OCI-LY3 (cell line): ENCODE results near the gene MATN1.

ENCODE experiments used
- H2AFZ ChIP-seq: fragments of 200-600, 300-600 bp; shearing (Covaris generic); 2 replicates; pipeline ENCODE4 v1.6.0; 2014; ENCODE audit warnings: antibody characterized with exemption, low read depth, low read length
- H3K27ac ChIP-seq: fragments of 200-600, 300-600 bp; sonication (generic); 2 replicates; pipeline ENCODE4 v1.5.1; 2014; ENCODE audit warnings: mild to moderate bottlenecking, low read length, moderate library complexity, mixed read lengths
- H3K27me3 ChIP-seq: fragments of 200-600, 300-600 bp; sonication (generic); 2 replicates; pipeline ENCODE4 v1.6.1; 2014; ENCODE audit warnings: low read depth, low read length, mixed read lengths
- H3K36me3 ChIP-seq: fragments of 200-600, 300-600 bp; sonication (generic); replicated peaks from 2 replicates; pipeline ENCODE3; 2014; ENCODE audit warnings: low read depth, low read length, mixed read lengths
- H3K4me1 ChIP-seq: fragments of 300-600, 200-600 bp; sonication (generic); 2 replicates; pipeline ENCODE4 v1.6.1; 2014; ENCODE audit warnings: low read length, mixed read lengths
- H3K4me2 ChIP-seq: fragments of 200-600, 300-600 bp; sonication (generic); 2 replicates; pipeline ENCODE4 v1.6.1; 2014; ENCODE audit warnings: low read length, mixed read lengths
- H3K4me3 ChIP-seq: fragments of 300-600, 200-600 bp; sonication (generic); 2 replicates; pipeline ENCODE4 v1.5.1; 2014; ENCODE audit warnings: antibody characterized with exemption, mild to moderate bottlenecking, low read length, moderate library complexity
- H3K79me2 ChIP-seq: fragments of 300-600, 200-600 bp; shearing (Covaris generic); 2 replicates; pipeline ENCODE4 v1.6.1; 2014; ENCODE audit warnings: mild to moderate bottlenecking, low read length, mixed read lengths
- H3K9ac ChIP-seq: fragments of 300-600, 200-600 bp; shearing (Covaris generic); 2 replicates; pipeline ENCODE4 v1.6.0; 2014; ENCODE audit warnings: mild to moderate bottlenecking, low read length, moderate library complexity
- H3K9me3 ChIP-seq: fragments of 200-600, 300-600 bp; shearing (Covaris generic); 2 replicates; pipeline ENCODE4 v1.6.1; 2014; ENCODE audit warnings: low read length, mixed read lengths; ENCODE audit not compliant: insufficient read depth
- H4K20me1 ChIP-seq: fragments of 200-600, 300-600 bp; sonication (generic); 2 replicates; pipeline ENCODE4 v1.6.1; 2016; ENCODE audit warnings: low read length, mixed read lengths; ENCODE audit not compliant: insufficient read depth
- EZH2phosphoT487 ChIP-seq: fragments of 200-600 bp; shearing (Covaris generic); IDR thresholded peaks from 2 replicates; pipeline ENCODE4 v1.6.1; 2018; ENCODE audit warnings: antibody characterized with exemption, mixed run types, low read depth
- TF ChIP-seq, protein P1 (sequence below): fragments of 200-600, 300-600 bp; sonication (generic); IDR thresholded peaks from 2 replicates; pipeline ENCODE4 v1.5.1; 2014; ENCODE audit warnings: antibody characterized with exemption, low read length, low read depth

MATN1 gene

GRCh38 chr1:30727824-30728223, 4.4 kb upstream of the MATN1 start:
- Histone ChIP-seq H3K4me2 (no peak overlapping the region), H3K9me3 (no peaks in the 10 kb centered on the region), H3K79me2 (no peaks in the 10 kb centered on the region), H3K4me3 (no peak overlapping the region), H3K27ac (no peak overlapping the region), H3K4me1 (peaks cover 16% of the 10 kb centered on the region), H4K20me1 (peaks cover 4% of the 10 kb centered on the region; the same call in 1 of the 2 replicates), H3K27me3 (no peaks in the 10 kb centered on the region), H3K36me3 (peaks cover 4% of the 10 kb centered on the region), H2AFZ (no peak overlapping the region), H3K9ac (no peak overlapping the region)
- TF ChIP-seq, protein P1, sequence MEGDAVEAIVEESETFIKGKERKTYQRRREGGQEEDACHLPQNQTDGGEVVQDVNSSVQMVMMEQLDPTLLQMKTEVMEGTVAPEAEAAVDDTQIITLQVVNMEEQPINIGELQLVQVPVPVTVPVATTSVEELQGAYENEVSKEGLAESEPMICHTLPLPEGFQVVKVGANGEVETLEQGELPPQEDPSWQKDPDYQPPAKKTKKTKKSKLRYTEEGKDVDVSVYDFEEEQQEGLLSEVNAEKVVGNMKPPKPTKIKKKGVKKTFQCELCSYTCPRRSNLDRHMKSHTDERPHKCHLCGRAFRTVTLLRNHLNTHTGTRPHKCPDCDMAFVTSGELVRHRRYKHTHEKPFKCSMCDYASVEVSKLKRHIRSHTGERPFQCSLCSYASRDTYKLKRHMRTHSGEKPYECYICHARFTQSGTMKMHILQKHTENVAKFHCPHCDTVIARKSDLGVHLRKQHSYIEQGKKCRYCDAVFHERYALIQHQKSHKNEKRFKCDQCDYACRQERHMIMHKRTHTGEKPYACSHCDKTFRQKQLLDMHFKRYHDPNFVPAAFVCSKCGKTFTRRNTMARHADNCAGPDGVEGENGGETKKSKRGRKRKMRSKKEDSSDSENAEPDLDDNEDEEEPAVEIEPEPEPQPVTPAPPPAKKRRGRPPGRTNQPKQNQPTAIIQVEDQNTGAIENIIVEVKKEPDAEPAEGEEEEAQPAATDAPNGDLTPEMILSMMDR: no peak
- TF ChIP-seq EZH2phosphoT487: no peak

DNA sequence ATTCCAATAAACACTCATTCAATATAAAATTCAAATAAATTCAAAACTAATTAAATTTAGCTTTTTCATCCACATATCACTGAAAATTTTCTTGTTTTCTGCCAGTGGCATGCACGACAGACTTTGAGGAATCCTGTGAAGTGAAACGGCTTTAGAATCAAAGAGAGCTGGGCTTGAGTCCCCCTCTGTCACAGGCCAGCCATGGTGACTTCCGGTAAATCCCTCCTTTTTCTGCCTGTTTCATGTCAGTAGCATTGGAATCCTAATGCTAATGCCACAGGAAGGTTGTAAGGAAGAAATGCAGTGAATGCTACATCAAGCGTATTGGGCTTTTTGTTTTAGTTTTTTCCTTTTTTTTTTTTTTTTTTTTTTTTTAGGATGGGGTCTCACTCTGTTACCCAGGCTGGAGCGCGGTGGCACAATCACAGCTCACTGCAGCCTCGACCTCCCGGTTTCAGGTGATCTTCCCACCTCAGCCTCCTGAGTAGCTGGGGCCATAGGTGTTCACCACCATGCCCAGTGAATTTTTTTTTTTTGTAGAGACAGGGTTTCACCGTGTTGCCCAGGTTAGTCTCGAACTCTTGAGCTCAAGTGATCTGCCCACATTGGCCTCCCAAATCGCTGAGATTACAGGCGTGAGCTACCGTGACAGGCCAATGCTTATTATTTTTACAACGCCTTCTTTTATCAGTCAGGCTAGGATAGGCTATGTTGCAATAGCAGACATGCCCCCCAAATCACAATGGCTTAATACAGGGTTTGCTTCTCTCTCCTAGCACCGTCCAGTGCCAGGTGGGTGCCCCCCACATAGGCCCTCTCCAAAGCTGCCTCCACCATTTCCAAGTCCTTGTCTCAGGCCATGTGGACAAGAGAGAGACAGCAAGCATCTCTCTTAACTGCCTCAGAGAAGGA, 3.6 kb upstream of the MATN1 start:
- H3K9ac ChIP-seq: no peak overlapping the region
- no peaks in the 10 kb centered on the region for H3K79me2 ChIP-seq
- no peaks in the 10 kb centered on the region for H3K36me3 ChIP-seq
- H4K20me1 ChIP-seq: no peaks in the 10 kb centered on the region
- TF ChIP-seq, protein P1: no peak
- no peak for TF ChIP-seq EZH2phosphoT487
- H3K9me3 ChIP-seq: no peaks in the 10 kb centered on the region
- H3K4me3 ChIP-seq: no peak overlapping the region
- H3K4me1 ChIP-seq: peaks cover 11% of the 10 kb centered on the region
- no peak overlapping the region for H2AFZ ChIP-seq
- H3K27ac ChIP-seq: no peak overlapping the region
- no peaks in the 10 kb centered on the region for H3K27me3 ChIP-seq
- no peak overlapping the region for H3K4me2 ChIP-seq

- no peak overlapping the region for H3K4me2 ChIP-seq
- no peaks in the 10 kb centered on the region for H4K20me1 ChIP-seq
- no peak overlapping the region for H2AFZ ChIP-seq
- no peaks in the 10 kb centered on the region for H3K27me3 ChIP-seq
- no peak overlapping the region for H3K4me3 ChIP-seq
- H3K9ac ChIP-seq: no peak overlapping the region
- no peaks in the 10 kb centered on the region for H3K9me3 ChIP-seq
- H3K36me3 ChIP-seq: no peaks in the 10 kb centered on the region
- H3K4me1 ChIP-seq: peaks cover 11% of the 10 kb centered on the region
- no peaks in the 10 kb centered on the region for H3K79me2 ChIP-seq
- no peak overlapping the region for H3K27ac ChIP-seq
- no peak for TF ChIP-seq EZH2phosphoT487
- TF ChIP-seq, protein P1: no peak
These were observed 2.9 kb upstream of the MATN1 start for GRCh38 chr1:30726236-30726635.

- no peak overlapping the region for H3K27ac ChIP-seq
- H3K9ac ChIP-seq: no peak overlapping the region
These were observed 2.2 kb upstream of the MATN1 start for GRCh38 chr1:30725450-30726095.

More at GRCh38 chr1:30725450-30726095, 2.2 kb upstream of the MATN1 start:
- no peaks in the 10 kb centered on the region for H3K79me2 ChIP-seq
- no peak for TF ChIP-seq EZH2phosphoT487
- TF ChIP-seq, protein P1: no peak
- peaks cover 10% of the 10 kb centered on the region for H3K4me1 ChIP-seq
- no peaks in the 10 kb centered on the region for H3K27me3 ChIP-seq
- H2AFZ ChIP-seq: no peak overlapping the region
- no peaks in the 10 kb centered on the region for H4K20me1 ChIP-seq
- H3K4me3 ChIP-seq: no peak overlapping the region
- no peak overlapping the region for H3K4me2 ChIP-seq
- H3K36me3 ChIP-seq: no peaks in the 10 kb centered on the region
- no peaks in the 10 kb centered on the region for H3K9me3 ChIP-seq
